ENCODE data around the gene MAB21L2. TPM values are rescaled to one million over a fixed set of nuclear protein-coding genes. Genes with fewer than 3 reads are reported as not detected.
"Not testable (repeated sequence)": the region's sequence is repeated elsewhere in the genome, so short reads cannot be mapped to it uniquely, and the experiment has no call there.

The MAB21L2 gene
- total and polyA plus RNA-seq, 10 of the 15 experiments (the other 5 are each of a cell fraction or from before 2014, with no cell fraction given), result 0.11 to 0.25 TPM; not detected in 8

DNA sequence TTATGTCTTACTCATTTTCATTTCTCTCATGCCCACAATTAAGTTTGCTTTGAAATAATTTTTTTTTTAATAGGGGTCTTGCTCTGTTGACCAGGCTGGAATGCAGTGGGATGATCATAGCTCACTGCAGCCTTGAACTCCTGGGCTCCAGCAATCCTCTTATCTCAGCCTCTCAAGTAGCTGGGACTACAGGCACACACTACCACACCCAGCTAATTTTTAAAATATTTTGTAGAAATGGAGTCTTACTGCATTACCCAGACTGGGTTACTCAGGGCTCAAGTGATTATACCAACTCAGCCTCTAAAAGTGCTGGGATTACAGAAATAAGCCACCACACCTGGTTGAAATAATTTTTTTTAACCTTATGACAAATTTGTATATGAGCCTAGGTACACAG is 19.2 kb upstream of the MAB21L2 start:
- H3K4me2 ChIP-seq (ENCODE audit: control insufficient read depth, insufficient read depth), result no peak overlapping the region
- H4K20me1 ChIP-seq (ENCODE audit: control insufficient read depth, insufficient read depth), result no peaks in the 10 kb centered on the region
- no peak overlapping the region for H3K4me3 ChIP-seq
- H3K79me2 ChIP-seq (ENCODE audit: control insufficient read depth, insufficient read depth, low read length), result no peaks in the 10 kb centered on the region
- TF ChIP-seq RB1 (IDR thresholded peaks at IDR 0.05; ENCODE audit: borderline replicate concordance) (no peak), CREM (IDR thresholded peaks at IDR 0.05; ENCODE audit: low read depth) (no peak), EED (IDR thresholded peaks at IDR 0.05; ENCODE audit: low read depth) (no peak), SMAD5 (IDR thresholded peaks at IDR 0.05; ENCODE audit: low read depth) (no peak), CBX5 (IDR thresholded peaks at IDR 0.05; ENCODE audit: low read depth) (no peak)
- no TSS peak for BruUV-seq (replicated peaks)
- ChIA-PET SMC1A (ENCODE audit: uncharacterized antibody, unreplicated experiment) (interaction anchor here (0.9 kb wide), 1 partner anchor 137 kb away, joined by 3 read pairs; no protein-coding TSS in a partner anchor), CTCF (no interaction called here), RAD21 (ENCODE audit: unreplicated experiment) (no interaction called here), POLR2A (interaction anchor here (0.6 kb wide), 1 partner anchor 795 kb away, joined by 3 read pairs; no protein-coding TSS in a partner anchor)
- H2AFZ ChIP-seq (ENCODE audit: control insufficient read depth, low read depth, low read length), result no peak overlapping the region
- H3K27ac ChIP-seq (ENCODE audit: control insufficient read depth, insufficient read depth), result no peak overlapping the region
- in situ Hi-C loops (cut with MboI), result no loop called here
- H3K36me3 ChIP-seq (ENCODE audit: control insufficient read depth in 2 of 2, insufficient read depth in 2 of 2, low read length in 1 of 2), result no peaks in the 10 kb centered on the region
- no peaks in the 10 kb centered on the region for H3K4me1 ChIP-seq (ENCODE audit: control insufficient read depth, insufficient read depth, low read length)
- H3K27me3 ChIP-seq (replicated peaks in 1 of 2; ENCODE audit: control insufficient read depth in 2 of 2, insufficient read depth in 2 of 2, low read length in 1 of 2), result no peaks in the 10 kb centered on the region
- FAIRE-seq (no peak), DNase-seq (ENCODE audit: low read depth, low spot score) (no peak), ATAC-seq (no peak)
- intact Hi-C loops (cut with micrococcal nuclease; ENCODE audit: unreplicated experiment), result no loop called here
- no peak overlapping the region for H3K9ac ChIP-seq (ENCODE audit: control insufficient read depth, insufficient read depth, low read length)
- peaks cover 2% of the 10 kb centered on the region; the same call in 1 of the 3 replicates for H3K9me3 ChIP-seq (replicated peaks; ENCODE audit: control insufficient read depth, insufficient read depth, low read length)

DNA sequence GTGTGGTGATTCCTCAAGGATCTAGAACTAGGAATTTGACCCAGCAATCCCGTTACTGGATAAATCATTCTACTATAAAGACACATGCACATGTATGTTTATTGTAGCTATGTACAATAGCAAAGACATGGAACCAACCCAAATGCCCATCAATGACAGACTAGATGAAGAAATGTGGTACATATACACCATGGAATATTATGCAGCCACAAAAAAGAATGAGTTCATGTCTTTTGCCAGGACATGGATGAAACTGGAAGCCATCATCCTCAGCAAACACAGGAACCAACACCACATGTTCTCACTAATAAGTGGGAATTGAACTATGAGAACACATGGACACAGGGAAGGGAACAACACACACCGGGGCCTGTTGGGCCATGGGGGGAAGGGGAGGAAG is 17.0 kb upstream of the MAB21L2 start:
- ChIA-PET SMC1A (ENCODE audit: uncharacterized antibody, unreplicated experiment) (interaction anchor here (1.9 kb wide), 1 partner anchor 9 kb away, joined by 8 read pairs; no protein-coding TSS in a partner anchor), CTCF (interaction anchor here (0.8 to 1.1 kb wide), 2 partner anchors 10 to 29 kb away, joined by 3 to 4 read pairs; no protein-coding TSS in a partner anchor)
- DNase-seq (ENCODE audit: low read depth, low spot score); H3K4me1 ChIP-seq (ENCODE audit: control insufficient read depth, insufficient read depth, low read length); FAIRE-seq; H3K9me3 ChIP-seq (replicated peaks; ENCODE audit: control insufficient read depth, insufficient read depth, low read length); H3K79me2 ChIP-seq (ENCODE audit: control insufficient read depth, insufficient read depth, low read length); H3K36me3 ChIP-seq (ENCODE audit: control insufficient read depth in 2 of 2, insufficient read depth in 2 of 2, low read length in 1 of 2); in situ Hi-C loops (cut with MboI); intact Hi-C loops (cut with micrococcal nuclease; ENCODE audit: unreplicated experiment); H2AFZ ChIP-seq (ENCODE audit: control insufficient read depth, low read depth, low read length); H3K9ac ChIP-seq (ENCODE audit: control insufficient read depth, insufficient read depth, low read length); H3K27me3 ChIP-seq (replicated peaks in 1 of 2; ENCODE audit: control insufficient read depth in 2 of 2, insufficient read depth in 2 of 2, low read length in 1 of 2); H3K4me2 ChIP-seq (ENCODE audit: control insufficient read depth, insufficient read depth); H3K4me3 ChIP-seq; ATAC-seq; POLR2A ChIA-PET; RAD21 ChIA-PET (ENCODE audit: unreplicated experiment); BruUV-seq (replicated peaks); H3K27ac ChIP-seq (ENCODE audit: control insufficient read depth, insufficient read depth); H4K20me1 ChIP-seq (ENCODE audit: control insufficient read depth, insufficient read depth): not testable (repeated sequence)
- 78% methylated on average over 2 of the region's 2 CpGs for WGBS (ENCODE audit: insufficient coverage, insufficient replicate concordance, low lambda C conversion rate, missing lambda C conversion rate)

Data from GM12878 (cell line).